Stimulated activated naive CD8-positive, alpha-beta T cell treated with anti-CD3 and anti-CD28 coated beads, Interleukin-15, amount 100 ng/mL, for 72 hours (primary cell): ENCODE measurements around the gene RIMBP2.

Experiments
- ATAC-seq: fragments of 150-1000 bp; cut with Tn5 transposase; 2 replicates; pipeline ENCODE4 v1.10.0; 2021; ENCODE audit warnings: mild to moderate bottlenecking, moderate library complexity
- DNase-seq, 2 donors: peaks; one replicate each; pipeline ENCODE4 v3.0.0; 2021 to 2022
- H3K27ac Mint-ChIP-seq, 2 donors: one replicate each; pipeline ENCODE4 v1.8.0; 2022; ENCODE audit warnings: mild to moderate bottlenecking in 2 of 2, mixed read lengths in 2 of 2, moderate library complexity in 2 of 2
- H3K27me3 Mint-ChIP-seq: one replicate; pipeline ENCODE4 v1.8.0; 2022; ENCODE audit warnings: mixed read lengths
- H3K4me1 Mint-ChIP-seq: one replicate; pipeline ENCODE4 v1.8.0; 2022; ENCODE audit warnings: mild to moderate bottlenecking, mixed read lengths
- H3K4me3 Mint-ChIP-seq, 2 donors: one replicate each; pipeline ENCODE4 v1.8.0; 2022; ENCODE audit warnings: mild to moderate bottlenecking in 2 of 2, mixed read lengths in 2 of 2, moderate library complexity in 1 of 2
- H3K9me3 Mint-ChIP-seq, 2 donors: one replicate each; pipeline ENCODE4 v1.8.0; 2022; ENCODE audit warnings: mixed read lengths in 2 of 2

RIMBP2 gene

GRCh38 chr12:130713581-130713991 is 2.5 kb downstream of the RIMBP2 start:
- no peak overlapping the region for H3K27ac Mint-ChIP-seq
- H3K27me3 Mint-ChIP-seq, result peaks cover 89% of the 10 kb centered on the region
- DNase-seq (no peak), ATAC-seq (no peak)
- H3K4me1 Mint-ChIP-seq, result peaks cover 29% of the 10 kb centered on the region
- H3K9me3 Mint-ChIP-seq, result peaks cover 0 to 4% of the 10 kb centered on the region in 2 donors
- peak overlapping the region in 1 of 2 donors; percentile 60 for H3K4me3 Mint-ChIP-seq

- Mint-ChIP-seq H3K27me3 (peaks cover 79% of the 10 kb centered on the region), H3K27ac (no peak overlapping the region), H3K4me3 (no peak overlapping the region), H3K4me1 (peaks cover 29% of the 10 kb centered on the region), H3K9me3 (no peaks in the 10 kb centered on the region)
- ATAC-seq (no peak), DNase-seq (no peak)
Measured at GRCh38 chr12:130712346-130713065, 3.6 kb downstream of the RIMBP2 start.

- Mint-ChIP-seq H3K4me3 (no peak overlapping the region), H3K4me1 (peaks cover 29% of the 10 kb centered on the region)
Measured at GRCh38 chr12:130711756-130712155, 4.3 kb downstream of the RIMBP2 start.

GRCh38 chr12:130710733-130711080 is 5.4 kb downstream of the RIMBP2 start:
- H3K27ac Mint-ChIP-seq, result no peak overlapping the region
- ATAC-seq, result no peak

More at GRCh38 chr12:130711756-130712155, 4.3 kb downstream of the RIMBP2 start:
- DNase-seq (no peak), ATAC-seq (no peak)
- Mint-ChIP-seq H3K9me3 (no peaks in the 10 kb centered on the region), H3K27ac (no peak overlapping the region), H3K27me3 (peaks cover 79% of the 10 kb centered on the region)

GRCh38 chr12:130709971-130710732 is 5.9 kb downstream of the RIMBP2 start:
- no peak overlapping the region for H3K4me3 Mint-ChIP-seq
- H3K4me1 Mint-ChIP-seq, result peaks cover 14% of the 10 kb centered on the region
- no peaks in the 10 kb centered on the region for H3K9me3 Mint-ChIP-seq
- DNase-seq, result no peak
- peaks cover 70% of the 10 kb centered on the region for H3K27me3 Mint-ChIP-seq
- no peak for ATAC-seq
- no peak overlapping the region for H3K27ac Mint-ChIP-seq

More at GRCh38 chr12:130710733-130711080, 5.4 kb downstream of the RIMBP2 start:
- peaks cover 19% of the 10 kb centered on the region for H3K4me1 Mint-ChIP-seq
- H3K4me3 Mint-ChIP-seq, result no peak overlapping the region
- H3K9me3 Mint-ChIP-seq, result no peaks in the 10 kb centered on the region
- DNase-seq, result no peak
- peaks cover 70% of the 10 kb centered on the region for H3K27me3 Mint-ChIP-seq

- ATAC-seq, result peak; percentile 18
- Mint-ChIP-seq H3K4me3 (no peak overlapping the region), H3K4me1 (peaks cover 7% of the 10 kb centered on the region), H3K27me3 (peaks cover 62% of the 10 kb centered on the region), H3K27ac (no peak overlapping the region), H3K9me3 (no peaks in the 10 kb centered on the region)
- DNase-seq, result no peak
Measured at GRCh38 chr12:130709151-130709970, 6.7 kb downstream of the RIMBP2 start.

GRCh38 chr12:130708648-130709047 is 7.5 kb downstream of the RIMBP2 start:
- ATAC-seq (no peak), DNase-seq (no peak)
- H3K27me3 Mint-ChIP-seq, result peaks cover 55% of the 10 kb centered on the region
- no peak overlapping the region for H3K4me3 Mint-ChIP-seq
- no peaks in the 10 kb centered on the region for H3K9me3 Mint-ChIP-seq
- no peak overlapping the region for H3K27ac Mint-ChIP-seq
- H3K4me1 Mint-ChIP-seq, result no peaks in the 10 kb centered on the region

GRCh38 chr12:130707571-130707891 is 8.6 kb downstream of the RIMBP2 start:
- H3K4me3 Mint-ChIP-seq, result no peak overlapping the region
- no peak overlapping the region for H3K27ac Mint-ChIP-seq
- peaks cover 44% of the 10 kb centered on the region for H3K27me3 Mint-ChIP-seq
- DNase-seq (no peak), ATAC-seq (no peak)
- H3K9me3 Mint-ChIP-seq, result no peaks in the 10 kb centered on the region
- H3K4me1 Mint-ChIP-seq, result no peaks in the 10 kb centered on the region

GRCh38 chr12:130706885-130707570 is 9.1 kb downstream of the RIMBP2 start:
- H3K27ac Mint-ChIP-seq, result no peak overlapping the region
- no peak for DNase-seq

GRCh38 chr12:130706311-130706710 is 9.8 kb downstream of the RIMBP2 start:
- no peaks in the 10 kb centered on the region for H3K4me1 Mint-ChIP-seq
- no peaks in the 10 kb centered on the region for H3K9me3 Mint-ChIP-seq
- no peak overlapping the region for H3K4me3 Mint-ChIP-seq
- no peak overlapping the region for H3K27ac Mint-ChIP-seq
- peaks cover 33% of the 10 kb centered on the region for H3K27me3 Mint-ChIP-seq
- ATAC-seq (no peak), DNase-seq (no peak)

More at GRCh38 chr12:130706885-130707570, 9.1 kb downstream of the RIMBP2 start:
- Mint-ChIP-seq H3K4me3 (no peak overlapping the region), H3K9me3 (no peaks in the 10 kb centered on the region), H3K4me1 (no peaks in the 10 kb centered on the region), H3K27me3 (peaks cover 39% of the 10 kb centered on the region)
- no peak for ATAC-seq

GRCh38 chr12:130705178-130705822 is 10.8 kb downstream of the RIMBP2 start:
- H3K27me3 Mint-ChIP-seq, result peaks cover 25% of the 10 kb centered on the region
- no peaks in the 10 kb centered on the region for H3K9me3 Mint-ChIP-seq
- no peaks in the 10 kb centered on the region for H3K4me1 Mint-ChIP-seq
- no peak for ATAC-seq
- no peak overlapping the region for H3K27ac Mint-ChIP-seq
- H3K4me3 Mint-ChIP-seq, result no peak overlapping the region
- DNase-seq, result no peak

GRCh38 chr12:130704606-130705005 is 11.5 kb downstream of the RIMBP2 start:
- Mint-ChIP-seq H3K27me3 (peaks cover 21% of the 10 kb centered on the region), H3K9me3 (no peaks in the 10 kb centered on the region), H3K4me1 (no peaks in the 10 kb centered on the region), H3K27ac (no peak overlapping the region), H3K4me3 (no peak overlapping the region)
- ATAC-seq (no peak), DNase-seq (no peak)

- no peak overlapping the region for H3K27ac Mint-ChIP-seq
- no peaks in the 10 kb centered on the region for H3K4me1 Mint-ChIP-seq
- no peak overlapping the region for H3K4me3 Mint-ChIP-seq
- ATAC-seq, result no peak
- DNase-seq, result no peak
- no peaks in the 10 kb centered on the region for H3K9me3 Mint-ChIP-seq
- peaks cover 16% of the 10 kb centered on the region for H3K27me3 Mint-ChIP-seq
Measured at GRCh38 chr12:130703733-130704375, 12.2 kb downstream of the RIMBP2 start.

GRCh38 chr12:130702966-130703732 is 12.9 kb downstream of the RIMBP2 start:
- Mint-ChIP-seq H3K9me3 (no peaks in the 10 kb centered on the region), H3K4me1 (no peaks in the 10 kb centered on the region), H3K27me3 (peaks cover 18% of the 10 kb centered on the region), H3K27ac (no peak overlapping the region), H3K4me3 (no peak overlapping the region)
- ATAC-seq, result no peak
- no peak for DNase-seq
